ENCODE data around the gene IRS1.

The IRS1 gene

GRCh38 chr2:226756131-226756530 is 43.5 kb downstream of the IRS1 start:
- no peak overlapping the region for H3K4me3 ChIP-seq (ENCODE audit: low read depth, low read length)
- TF ChIP-seq, protein P1, sequence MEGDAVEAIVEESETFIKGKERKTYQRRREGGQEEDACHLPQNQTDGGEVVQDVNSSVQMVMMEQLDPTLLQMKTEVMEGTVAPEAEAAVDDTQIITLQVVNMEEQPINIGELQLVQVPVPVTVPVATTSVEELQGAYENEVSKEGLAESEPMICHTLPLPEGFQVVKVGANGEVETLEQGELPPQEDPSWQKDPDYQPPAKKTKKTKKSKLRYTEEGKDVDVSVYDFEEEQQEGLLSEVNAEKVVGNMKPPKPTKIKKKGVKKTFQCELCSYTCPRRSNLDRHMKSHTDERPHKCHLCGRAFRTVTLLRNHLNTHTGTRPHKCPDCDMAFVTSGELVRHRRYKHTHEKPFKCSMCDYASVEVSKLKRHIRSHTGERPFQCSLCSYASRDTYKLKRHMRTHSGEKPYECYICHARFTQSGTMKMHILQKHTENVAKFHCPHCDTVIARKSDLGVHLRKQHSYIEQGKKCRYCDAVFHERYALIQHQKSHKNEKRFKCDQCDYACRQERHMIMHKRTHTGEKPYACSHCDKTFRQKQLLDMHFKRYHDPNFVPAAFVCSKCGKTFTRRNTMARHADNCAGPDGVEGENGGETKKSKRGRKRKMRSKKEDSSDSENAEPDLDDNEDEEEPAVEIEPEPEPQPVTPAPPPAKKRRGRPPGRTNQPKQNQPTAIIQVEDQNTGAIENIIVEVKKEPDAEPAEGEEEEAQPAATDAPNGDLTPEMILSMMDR (IDR thresholded peaks at IDR 0.05; ENCODE audit: borderline replicate concordance, insufficient read depth, low read depth, low read length), result no peak

DNA sequence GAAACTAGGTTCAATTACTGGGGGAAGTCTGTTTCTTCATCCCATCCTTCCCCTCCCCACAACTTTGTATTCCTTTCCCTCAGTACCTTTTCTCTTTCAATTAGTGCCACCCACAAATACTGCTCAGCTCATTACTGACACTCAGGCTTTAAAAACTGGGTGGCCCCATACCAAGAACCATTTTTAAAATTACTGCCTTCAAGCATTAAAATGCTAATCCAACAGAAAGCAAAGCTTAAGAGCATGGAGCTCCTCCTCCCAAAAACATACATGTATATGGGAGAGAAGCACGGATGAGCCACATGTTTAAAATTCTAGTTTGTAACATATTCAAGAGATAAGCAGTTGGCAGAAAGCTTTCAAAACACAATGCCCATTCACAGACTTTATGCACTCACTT is 44.0 kb downstream of the IRS1 start:
- H3K4me3 ChIP-seq (ENCODE audit: low read depth, low read length), result no peak overlapping the region
- TF ChIP-seq, protein P1 (IDR thresholded peaks at IDR 0.05; ENCODE audit: borderline replicate concordance, insufficient read depth, low read depth, low read length), result no peak

DNA sequence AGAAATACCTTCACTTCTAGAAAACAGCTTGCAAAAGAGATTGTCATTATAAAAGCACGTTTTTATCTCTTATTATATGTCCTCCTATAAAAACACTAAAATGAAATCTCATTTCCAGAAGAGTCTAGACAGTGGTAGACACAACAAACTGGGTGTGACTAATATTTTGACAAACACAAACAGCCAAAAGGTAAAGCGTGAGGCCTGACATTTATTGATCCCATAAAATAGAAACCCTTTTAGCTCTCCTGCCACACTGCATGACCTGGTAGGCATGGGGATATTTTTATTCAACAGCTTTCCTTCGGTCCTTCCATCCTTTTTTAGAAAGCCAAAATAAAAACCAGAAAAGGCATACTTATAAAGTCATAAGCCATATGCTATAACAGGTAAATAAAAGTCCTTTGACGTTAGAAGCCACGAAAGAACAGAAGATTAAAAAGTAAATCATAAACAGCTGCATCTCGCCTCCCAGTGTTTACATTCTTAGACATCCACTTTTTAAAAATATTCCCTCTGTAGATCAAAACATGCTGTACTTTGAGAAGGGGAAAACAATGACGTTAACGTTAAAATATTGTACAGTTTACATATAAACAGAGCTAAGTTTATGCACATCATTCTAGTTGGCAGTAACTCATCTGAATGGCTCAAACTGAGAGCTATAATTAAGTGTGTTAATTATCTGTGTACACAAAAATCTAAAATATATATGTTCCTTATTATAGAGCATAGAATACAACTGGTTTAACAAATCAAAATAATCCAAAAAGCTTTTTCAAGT is 44.6 kb downstream of the IRS1 start:
- H3K4me3 ChIP-seq (ENCODE audit: low read depth, low read length), result no peak overlapping the region
- TF ChIP-seq, protein P1 (IDR thresholded peaks at IDR 0.05; ENCODE audit: borderline replicate concordance, insufficient read depth, low read depth, low read length), result no peak

DNA sequence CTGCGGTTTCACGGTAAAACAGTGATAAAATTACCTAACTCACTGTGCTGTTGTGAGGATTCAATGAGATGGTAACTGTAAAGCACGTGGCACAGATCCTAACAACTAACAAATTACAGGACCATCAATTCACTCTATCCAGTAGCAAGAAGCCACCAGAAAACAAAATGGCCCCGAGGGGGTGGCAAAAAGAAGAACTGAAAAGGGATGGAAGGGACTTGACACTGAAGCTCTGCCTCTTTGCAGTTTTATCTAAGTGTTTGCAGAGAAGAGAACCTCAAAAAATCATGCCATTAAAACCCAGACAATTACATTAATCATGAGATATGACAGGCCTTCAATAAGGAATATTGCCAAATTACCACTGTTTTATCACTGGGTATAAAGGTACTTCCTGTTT is 46.7 kb downstream of the IRS1 start:
- TF ChIP-seq, protein P1 (IDR thresholded peaks at IDR 0.05; ENCODE audit: borderline replicate concordance, insufficient read depth, low read depth, low read length), result no peak
- no peak overlapping the region for H3K4me3 ChIP-seq (ENCODE audit: low read depth, low read length)

GRCh38 chr2:226747288-226747687 is 52.3 kb downstream of the IRS1 start:
- TF ChIP-seq, protein P1 (IDR thresholded peaks at IDR 0.05; ENCODE audit: borderline replicate concordance, insufficient read depth, low read depth, low read length), result no peak
- no peak overlapping the region for H3K4me3 ChIP-seq (ENCODE audit: low read depth, low read length)

GRCh38 chr2:226746196-226746800 is 53.3 kb downstream of the IRS1 start:
- TF ChIP-seq, protein P1 (IDR thresholded peaks at IDR 0.05; ENCODE audit: borderline replicate concordance, insufficient read depth, low read depth, low read length), result no peak
- no peak overlapping the region for H3K4me3 ChIP-seq (ENCODE audit: low read depth, low read length)

DNA sequence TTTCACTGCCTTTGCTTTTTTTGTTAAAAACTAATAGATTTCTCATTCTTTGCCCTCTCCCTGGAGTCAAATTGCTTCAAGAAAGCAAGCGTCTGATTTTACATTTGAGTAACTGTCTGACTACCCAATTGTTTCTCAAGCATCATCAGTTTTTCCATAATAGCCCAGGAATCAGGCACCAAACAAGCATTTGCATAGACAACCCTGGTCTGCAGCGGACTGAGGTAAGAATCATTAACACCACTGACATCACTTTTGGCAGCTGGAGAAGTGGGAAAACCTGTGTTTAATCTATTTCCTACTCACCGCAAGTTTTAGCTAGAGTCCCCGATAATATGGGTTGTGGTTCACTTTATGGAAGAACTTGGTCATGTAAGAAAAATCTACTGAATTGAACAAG is 55.7 kb downstream of the IRS1 start:
- TF ChIP-seq, protein P1 (IDR thresholded peaks at IDR 0.05; ENCODE audit: borderline replicate concordance, insufficient read depth, low read depth, low read length), result no peak
- H3K4me3 ChIP-seq (ENCODE audit: low read depth, low read length), result no peak overlapping the region
